Liver (tissue), 9 donors: ENCODE measurements around the gene CPEB1. TPM values are rescaled to one million over a fixed set of nuclear protein-coding genes. Genes with fewer than 3 reads are reported as not detected.

Experiments
- DNase-seq: peaks from one replicate; pipeline ENCODE4 v3.0.0-alpha.2; 2017; ENCODE audit warnings: low spot score
- H3K27ac ChIP-seq, 2 donors: one replicate each; pipeline ENCODE4 v1.7.0; 2013; ENCODE audit warnings: inconsistent platforms in 2 of 2, low read length in 2 of 2, control low read depth in 1 of 2, low read depth in 1 of 2, mild to moderate bottlenecking in 1 of 2
- H3K27me3 ChIP-seq, 4 donors: one replicate each; pipeline versions ENCODE4 v1.6.1 to v1.7.0; 2013; ENCODE audit warnings: low read length in 3 of 4, inconsistent platforms in 1 of 4, mild to moderate bottlenecking in 1 of 4, moderate library complexity in 1 of 4; ENCODE audit not compliant: control insufficient read depth in 4 of 4, insufficient read depth in 4 of 4
- H3K36me3 ChIP-seq, 4 donors: one replicate each; pipeline versions ENCODE4 v1.6.1 to v1.7.0; 2013; ENCODE audit warnings: low read length in 3 of 4, mild to moderate bottlenecking in 3 of 4, low read depth in 1 of 4, moderate library complexity in 1 of 4; ENCODE audit not compliant: control insufficient read depth in 4 of 4, insufficient read depth in 3 of 4
- H3K4me1 ChIP-seq, 4 donors: one replicate each; pipeline versions ENCODE4 v1.6.1 to v1.7.0; 2013; ENCODE audit warnings: low read length in 3 of 4, mild to moderate bottlenecking in 3 of 4, moderate library complexity in 1 of 4; ENCODE audit not compliant: control insufficient read depth in 4 of 4, insufficient read depth in 4 of 4
- H3K4me3 ChIP-seq, 3 donors: one replicate each; pipeline versions ENCODE4 v1.6.1 to v1.7.0; 2013; ENCODE audit warnings: low read length in 3 of 3, control low read depth in 1 of 3, low read depth in 1 of 3, mild to moderate bottlenecking in 1 of 3
- H3K9ac ChIP-seq, 2 donors: one replicate each; pipeline ENCODE4 v1.7.0; 2013; ENCODE audit warnings: low read length in 2 of 2, mild to moderate bottlenecking in 2 of 2, moderate library complexity in 2 of 2, control low read depth in 1 of 2, low read depth in 1 of 2
- H3K9me3 ChIP-seq, 4 donors: one replicate each; pipeline versions ENCODE4 v1.6.1 to v1.7.0; 2013; ENCODE audit warnings: low read length in 3 of 4; ENCODE audit not compliant: control insufficient read depth in 4 of 4
- EGR1 ChIP-seq, 2 donors: IDR thresholded peaks; 2 replicates each; pipeline ENCODE4 v1.6.1; 2016 to 2018; ENCODE audit warnings: antibody characterized with exemption in 2 of 2, low read depth in 2 of 2
- FOXA1 ChIP-seq: IDR thresholded peaks from 2 replicates; pipeline ENCODE4 v1.6.1; 2016; ENCODE audit warnings: antibody characterized with exemption
- FOXA2 ChIP-seq: IDR thresholded peaks from 2 replicates; pipeline ENCODE4 v1.6.1; 2016; ENCODE audit warnings: antibody characterized with exemption
- GABPA ChIP-seq, 2 donors: IDR thresholded peaks in 1 of 2; conservative IDR thresholded peaks in 1 of 2; 2 replicates each; pipeline ENCODE4 v1.6.1; 2016; ENCODE audit warnings: antibody characterized with exemption in 2 of 2, mild to moderate bottlenecking in 1 of 2, moderate library complexity in 1 of 2
- HNF4A ChIP-seq, 2 donors: conservative IDR thresholded peaks; 2 replicates each; pipeline ENCODE4 v1.6.1; 2016; ENCODE audit warnings: antibody characterized with exemption in 2 of 2, mild to moderate bottlenecking in 2 of 2
- HNF4G ChIP-seq: IDR thresholded peaks from 2 replicates; pipeline ENCODE4 v1.6.1; 2016; ENCODE audit warnings: antibody characterized with exemption
- JUND ChIP-seq, 2 donors: IDR thresholded peaks; 2 replicates each; pipeline ENCODE4 v1.6.1; 2016; ENCODE audit warnings: antibody characterized with exemption in 2 of 2
- RAD21 ChIP-seq, 2 donors: IDR thresholded peaks; 2 replicates each; pipeline ENCODE4 v1.6.1; 2016; ENCODE audit warnings: antibody characterized with exemption in 2 of 2, mild to moderate bottlenecking in 2 of 2
- RXRA ChIP-seq, 2 donors: IDR thresholded peaks; 2 replicates each; pipeline ENCODE4 v1.6.1; 2017 to 2018; ENCODE audit warnings: antibody characterized with exemption in 2 of 2, mild to moderate bottlenecking in 1 of 2
- SP1 ChIP-seq: IDR thresholded peaks from 2 replicates; pipeline ENCODE4 v1.6.1; 2018; ENCODE audit warnings: antibody characterized with exemption, mild to moderate bottlenecking
- TAF1 ChIP-seq: conservative IDR thresholded peaks from 2 replicates; pipeline ENCODE4 v1.6.1; 2016; ENCODE audit warnings: antibody characterized with exemption, mild to moderate bottlenecking
- YY1 ChIP-seq: IDR thresholded peaks from 2 replicates; pipeline ENCODE4 v1.6.1; 2016; ENCODE audit warnings: antibody characterized with exemption, mild to moderate bottlenecking
- WGBS: extraction: QIAGEN DNeasy Blood & Tissue Kit; methylation state at CpG from one replicate; pipeline ENCODE4 v1.1.7; 2013; 5-methylcytosine and 5-hydroxymethylcytosine counted together
- polyA plus RNA-seq, 2 donors: library from polyadenylated mRNA; stranded (reverse) in 1 of 2; unstranded in 1 of 2; fragments of 200-250 nt in 1 of 2; fragments of >200 nt in 1 of 2; fragmentation: Nextera tagmentation in 1 of 2; extraction: Ambion mirVana in 1 of 2; gene quantifications; one replicate each; pipeline versions ENCODE4 v1.2.1 to v1.2.3, GENCODE V29; 2013 to 2015
- total RNA-seq, 2 donors: library from RNA; depleted of rRNA; stranded (reverse); fragments of >200 nt; gene quantifications; one replicate each; pipeline ENCODE4 v1.2.3, GENCODE V29; 2014
- TF ChIP-seq, protein P1 (sequence below): IDR thresholded peaks from 2 replicates; pipeline ENCODE4 v1.6.1; 2016; ENCODE audit warnings: antibody characterized with exemption
- TF ChIP-seq, protein P2 (sequence below): IDR thresholded peaks from 2 replicates; pipeline ENCODE4 v1.6.1; 2016; ENCODE audit warnings: antibody characterized with exemption, mild to moderate bottlenecking
- TF ChIP-seq, protein P3 (sequence below): IDR thresholded peaks from 2 replicates; pipeline ENCODE4 v1.6.1; 2016; ENCODE audit warnings: antibody characterized with exemption
- TF ChIP-seq, protein P4 (sequence below): IDR thresholded peaks from 2 replicates; pipeline ENCODE4 v1.6.1; 2016; ENCODE audit warnings: antibody characterized with exemption
- donor health status: healthy.
- donor health status: healthy.
- donor health status: healthy.
- donor health status: healthy.
- donor health status: healthy.

Gene CPEB1
- total and polyA plus RNA-seq, 4 donors = under 0.01 to 0.14 (median 0.05) TPM; not detected in 1

DNA sequence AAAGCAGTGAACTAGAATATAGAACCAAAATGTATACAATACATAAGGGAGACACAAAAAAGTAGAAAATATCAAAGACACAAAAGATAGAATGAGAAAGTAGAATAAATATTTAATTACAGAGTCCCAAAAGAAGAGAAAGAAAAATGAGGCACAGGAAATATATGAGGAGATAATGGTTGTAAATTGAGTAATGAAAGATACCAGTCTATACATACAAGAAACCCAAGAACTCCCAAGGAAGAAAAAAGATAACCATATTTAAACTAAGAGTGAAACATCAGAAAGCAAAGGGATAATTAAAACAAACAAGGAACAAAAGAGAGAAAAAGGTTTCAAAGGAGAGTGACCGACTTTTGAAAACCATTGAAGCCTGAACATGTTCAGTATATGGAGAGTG, 47.3 kb downstream of the CPEB1 start:
- Histone ChIP-seq H3K27me3 (peaks cover 0 to 3% (median 0%) of the 10 kb centered on the region in 4 donors), H3K36me3 (no peaks in the 10 kb centered on the region), H3K9ac (no peak overlapping the region), H3K4me1 (no peaks in the 10 kb centered on the region), H3K9me3 (no peaks in the 10 kb centered on the region), H3K4me3 (no peak overlapping the region), H3K27ac (no peak overlapping the region)
- no peak for DNase-seq
- no peak for TF ChIP-seq GABPA (IDR thresholded peaks at IDR 0.05 in 1 of 2, conservative IDR thresholded peaks at IDR 0.05 in 1 of 2)
- TF ChIP-seq FOXA1 = no peak
- no peak for TF ChIP-seq RAD21 (IDR thresholded peaks at IDR 0.05)
- TF ChIP-seq, protein P1, sequence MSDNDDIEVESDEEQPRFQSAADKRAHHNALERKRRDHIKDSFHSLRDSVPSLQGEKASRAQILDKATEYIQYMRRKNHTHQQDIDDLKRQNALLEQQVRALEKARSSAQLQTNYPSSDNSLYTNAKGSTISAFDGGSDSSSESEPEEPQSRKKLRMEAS = no peak
- no peak for TF ChIP-seq HNF4G
- no peak for TF ChIP-seq FOXA2
- no peak for TF ChIP-seq RXRA (IDR thresholded peaks at IDR 0.05)
- TF ChIP-seq SP1 = no peak
- TF ChIP-seq TAF1 = no peak
- no peak for TF ChIP-seq EGR1 (IDR thresholded peaks at IDR 0.05; ENCODE audit: low read depth in 2 of 2)
- TF ChIP-seq JUND (IDR thresholded peaks at IDR 0.05) = no peak
- no peak for TF ChIP-seq HNF4A (conservative IDR thresholded peaks at IDR 0.05)
- TF ChIP-seq, protein P2, sequence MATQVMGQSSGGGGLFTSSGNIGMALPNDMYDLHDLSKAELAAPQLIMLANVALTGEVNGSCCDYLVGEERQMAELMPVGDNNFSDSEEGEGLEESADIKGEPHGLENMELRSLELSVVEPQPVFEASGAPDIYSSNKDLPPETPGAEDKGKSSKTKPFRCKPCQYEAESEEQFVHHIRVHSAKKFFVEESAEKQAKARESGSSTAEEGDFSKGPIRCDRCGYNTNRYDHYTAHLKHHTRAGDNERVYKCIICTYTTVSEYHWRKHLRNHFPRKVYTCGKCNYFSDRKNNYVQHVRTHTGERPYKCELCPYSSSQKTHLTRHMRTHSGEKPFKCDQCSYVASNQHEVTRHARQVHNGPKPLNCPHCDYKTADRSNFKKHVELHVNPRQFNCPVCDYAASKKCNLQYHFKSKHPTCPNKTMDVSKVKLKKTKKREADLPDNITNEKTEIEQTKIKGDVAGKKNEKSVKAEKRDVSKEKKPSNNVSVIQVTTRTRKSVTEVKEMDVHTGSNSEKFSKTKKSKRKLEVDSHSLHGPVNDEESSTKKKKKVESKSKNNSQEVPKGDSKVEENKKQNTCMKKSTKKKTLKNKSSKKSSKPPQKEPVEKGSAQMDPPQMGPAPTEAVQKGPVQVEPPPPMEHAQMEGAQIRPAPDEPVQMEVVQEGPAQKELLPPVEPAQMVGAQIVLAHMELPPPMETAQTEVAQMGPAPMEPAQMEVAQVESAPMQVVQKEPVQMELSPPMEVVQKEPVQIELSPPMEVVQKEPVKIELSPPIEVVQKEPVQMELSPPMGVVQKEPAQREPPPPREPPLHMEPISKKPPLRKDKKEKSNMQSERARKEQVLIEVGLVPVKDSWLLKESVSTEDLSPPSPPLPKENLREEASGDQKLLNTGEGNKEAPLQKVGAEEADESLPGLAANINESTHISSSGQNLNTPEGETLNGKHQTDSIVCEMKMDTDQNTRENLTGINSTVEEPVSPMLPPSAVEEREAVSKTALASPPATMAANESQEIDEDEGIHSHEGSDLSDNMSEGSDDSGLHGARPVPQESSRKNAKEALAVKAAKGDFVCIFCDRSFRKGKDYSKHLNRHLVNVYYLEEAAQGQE = no peak
- TF ChIP-seq, protein P3, sequence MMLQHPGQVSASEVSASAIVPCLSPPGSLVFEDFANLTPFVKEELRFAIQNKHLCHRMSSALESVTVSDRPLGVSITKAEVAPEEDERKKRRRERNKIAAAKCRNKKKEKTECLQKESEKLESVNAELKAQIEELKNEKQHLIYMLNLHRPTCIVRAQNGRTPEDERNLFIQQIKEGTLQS = no peak
- TF ChIP-seq, protein P4, sequence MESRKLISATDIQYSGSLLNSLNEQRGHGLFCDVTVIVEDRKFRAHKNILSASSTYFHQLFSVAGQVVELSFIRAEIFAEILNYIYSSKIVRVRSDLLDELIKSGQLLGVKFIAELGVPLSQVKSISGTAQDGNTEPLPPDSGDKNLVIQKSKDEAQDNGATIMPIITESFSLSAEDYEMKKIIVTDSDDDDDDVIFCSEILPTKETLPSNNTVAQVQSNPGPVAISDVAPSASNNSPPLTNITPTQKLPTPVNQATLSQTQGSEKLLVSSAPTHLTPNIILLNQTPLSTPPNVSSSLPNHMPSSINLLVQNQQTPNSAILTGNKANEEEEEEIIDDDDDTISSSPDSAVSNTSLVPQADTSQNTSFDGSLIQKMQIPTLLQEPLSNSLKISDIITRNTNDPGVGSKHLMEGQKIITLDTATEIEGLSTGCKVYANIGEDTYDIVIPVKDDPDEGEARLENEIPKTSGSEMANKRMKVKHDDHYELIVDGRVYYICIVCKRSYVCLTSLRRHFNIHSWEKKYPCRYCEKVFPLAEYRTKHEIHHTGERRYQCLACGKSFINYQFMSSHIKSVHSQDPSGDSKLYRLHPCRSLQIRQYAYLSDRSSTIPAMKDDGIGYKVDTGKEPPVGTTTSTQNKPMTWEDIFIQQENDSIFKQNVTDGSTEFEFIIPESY = no peak
- no peak for TF ChIP-seq YY1
- 61% methylated on average over 1 of the region's 1 CpG for whole genome bisulfite sequencing

DNA sequence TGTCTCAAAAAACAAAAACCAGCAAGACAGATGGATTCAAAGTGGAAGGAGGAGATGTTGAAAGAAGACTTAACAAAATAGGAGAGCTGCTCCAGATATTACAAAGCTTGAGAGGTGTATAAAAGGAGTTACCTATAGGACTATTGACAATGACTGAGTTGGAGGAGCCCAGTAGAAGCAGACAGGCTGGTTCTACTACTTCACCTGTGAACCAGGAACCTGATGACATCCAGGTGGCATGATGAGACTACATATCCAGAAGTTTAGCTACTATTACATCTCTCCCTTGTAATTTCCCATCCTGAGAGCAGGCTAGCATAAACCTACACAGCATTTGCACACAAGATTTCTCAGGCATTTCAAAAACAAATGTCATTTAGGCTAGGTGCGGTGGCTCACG, 49.3 kb downstream of the CPEB1 start:
- H3K4me1 ChIP-seq = no peaks in the 10 kb centered on the region
- DNase-seq = no peak
- no peak overlapping the region for H3K9ac ChIP-seq
- H3K9me3 ChIP-seq = no peaks in the 10 kb centered on the region
- TF ChIP-seq FOXA2 (no peak), YY1 (no peak), HNF4G (no peak)
- TF ChIP-seq, protein P4 = no peak
- H3K36me3 ChIP-seq = no peaks in the 10 kb centered on the region
- no peak overlapping the region for H3K4me3 ChIP-seq
- peaks cover 0 to 3% (median 0%) of the 10 kb centered on the region in 4 donors for H3K27me3 ChIP-seq
- no peak overlapping the region for H3K27ac ChIP-seq
- 94% methylated on average over 2 of the region's 2 CpGs for WGBS
